Amygdala (tissue), 56 donors: ENCODE results near the gene PINLYP.

Experiments
- DNase-seq, 56 donors: peaks; one replicate each; lab custom pipeline; 2025; lab: John Stamatoyannopoulos, UW

PINLYP gene

GRCh38 chr19:43575156-43575950 lies at the start of gene PINLYP, which contains the start of gene XRCC1:
Gene PINLYP (plus strand): TSS chr19:43575801. CDS start chr19:43577192, 1,391 bp downstream.
Gene XRCC1 (minus strand): TSS chr19:43575527. CDS start chr19:43575458, 69 bp downstream.
- peak; percentile 54 to 99 (median 94) for DNase-seq

- peak in 8 of 56 donors; percentile 3 to 39 (median 19) for DNase-seq
Observed at GRCh38 chr19:43525836-43526771, 49.5 kb upstream of the PINLYP start.

GRCh38 chr19:43526884-43527859 lies 48.4 kb upstream of the PINLYP start, which contains the start of gene ETHE1:
Gene ETHE1 (minus strand): TSS chr19:43527201. CDS start chr19:43527177, 24 bp downstream.
- DNase-seq, result peak in 52 of 56 donors; percentile 20 to 86 (median 58)

GRCh38 chr19:43527860-43528622 lies 47.6 kb upstream of the PINLYP start:
- DNase-seq, result peak in 4 of 56 donors; percentile 3 to 8 (median 6)

- DNase-seq, result peak in 17 of 56 donors; percentile 50 to 79 (median 66)
Observed at GRCh38 chr19:43532571-43532961, 43.0 kb upstream of the PINLYP start.

- DNase-seq, result peak; percentile 53 to 96 (median 89)
Observed at GRCh38 chr19:43532962-43533545, 42.5 kb upstream of the PINLYP start, which contains the start of gene ZNF575. Gene ZNF575 (plus strand): TSS chr19:43533188. CDS start chr19:43534423, 1,235 bp downstream.

GRCh38 chr19:43533546-43534304 lies 41.9 kb upstream of the PINLYP start:
- peak; percentile 21 to 99 (median 90) for DNase-seq

GRCh38 chr19:43534305-43534815 lies 41.2 kb upstream of the PINLYP start:
- DNase-seq, result peak in 1 of 56 donors; percentile 47

- DNase-seq, result peak in 42 of 56 donors; percentile 2 to 67 (median 39)
Observed at GRCh38 chr19:43534816-43535761, 40.5 kb upstream of the PINLYP start.

- no peak for DNase-seq
Observed at GRCh38 chr19:43538922-43539321, 36.7 kb upstream of the PINLYP start.

GRCh38 chr19:43540381-43540780 lies 35.2 kb upstream of the PINLYP start:
- DNase-seq, result no peak

- DNase-seq, result no peak
Observed at GRCh38 chr19:43541920-43542650, 33.5 kb upstream of the PINLYP start.

GRCh38 chr19:43544077-43544476 lies 31.5 kb upstream of the PINLYP start:
- no peak for DNase-seq

- DNase-seq, result no peak
Observed at GRCh38 chr19:43545276-43545675, 30.3 kb upstream of the PINLYP start.

GRCh38 chr19:43545981-43546380 lies 29.6 kb upstream of the PINLYP start:
- DNase-seq, result peak in 14 of 56 donors; percentile 1 to 39 (median 10)
